ENCODE results near the gene MACF1. TPM values are rescaled to one million over a fixed set of nuclear protein-coding genes. Genes with fewer than 3 reads are reported as not detected.
"Not testable (repeated sequence)": the region's sequence is repeated elsewhere in the genome, so short reads cannot be mapped to it uniquely, and the experiment has no call there.

The MACF1 gene
- polyA plus RNA-seq, 10 donors, result 194 to 362 (median 246) TPM

- not testable (repeated sequence) for DNase-seq
Observed at GRCh38 chr1:39510570-39511186, 306.2 kb downstream of the MACF1 start.

GRCh38 chr1:39511477-39511876 is 307.0 kb downstream of the MACF1 start:
- not testable (repeated sequence) for DNase-seq

- DNase-seq, result not testable (repeated sequence)
Observed at GRCh38 chr1:39512234-39512847, 307.8 kb downstream of the MACF1 start.

GRCh38 chr1:39514710-39515124 is 310.2 kb downstream of the MACF1 start:
- not testable (repeated sequence) for DNase-seq

- DNase-seq, result not testable (repeated sequence)
Observed at GRCh38 chr1:39515131-39516086, 310.9 kb downstream of the MACF1 start.

DNA sequence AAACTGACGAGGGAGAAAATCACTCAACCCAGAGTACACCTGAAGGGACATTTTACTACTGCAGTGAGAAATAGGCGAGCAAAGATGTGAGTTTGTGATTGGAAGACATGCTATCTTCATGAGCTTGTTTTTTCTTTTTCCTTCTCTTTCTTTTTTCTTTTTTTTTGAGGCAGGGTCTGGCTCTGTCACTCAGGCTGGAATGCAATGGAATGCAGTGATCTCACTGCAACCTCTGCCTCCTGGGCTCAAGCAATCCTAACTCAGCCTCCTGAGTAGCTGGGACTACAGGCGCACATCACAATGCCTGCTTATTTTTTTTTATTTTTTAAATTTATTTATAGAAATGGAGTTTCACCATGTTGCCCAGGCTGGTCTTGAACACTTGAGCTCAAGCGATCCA is 312.3 kb downstream of the MACF1 start:
- DNase-seq, result not testable (repeated sequence)

GRCh38 chr1:39517936-39518335 is 313.4 kb downstream of the MACF1 start:
- DNase-seq, result not testable (repeated sequence)

- not testable (repeated sequence) for DNase-seq
Observed at GRCh38 chr1:39519376-39519775, 314.9 kb downstream of the MACF1 start.

GRCh38 chr1:39522221-39522620 is 317.7 kb downstream of the MACF1 start:
- not testable (repeated sequence) for DNase-seq

DNA sequence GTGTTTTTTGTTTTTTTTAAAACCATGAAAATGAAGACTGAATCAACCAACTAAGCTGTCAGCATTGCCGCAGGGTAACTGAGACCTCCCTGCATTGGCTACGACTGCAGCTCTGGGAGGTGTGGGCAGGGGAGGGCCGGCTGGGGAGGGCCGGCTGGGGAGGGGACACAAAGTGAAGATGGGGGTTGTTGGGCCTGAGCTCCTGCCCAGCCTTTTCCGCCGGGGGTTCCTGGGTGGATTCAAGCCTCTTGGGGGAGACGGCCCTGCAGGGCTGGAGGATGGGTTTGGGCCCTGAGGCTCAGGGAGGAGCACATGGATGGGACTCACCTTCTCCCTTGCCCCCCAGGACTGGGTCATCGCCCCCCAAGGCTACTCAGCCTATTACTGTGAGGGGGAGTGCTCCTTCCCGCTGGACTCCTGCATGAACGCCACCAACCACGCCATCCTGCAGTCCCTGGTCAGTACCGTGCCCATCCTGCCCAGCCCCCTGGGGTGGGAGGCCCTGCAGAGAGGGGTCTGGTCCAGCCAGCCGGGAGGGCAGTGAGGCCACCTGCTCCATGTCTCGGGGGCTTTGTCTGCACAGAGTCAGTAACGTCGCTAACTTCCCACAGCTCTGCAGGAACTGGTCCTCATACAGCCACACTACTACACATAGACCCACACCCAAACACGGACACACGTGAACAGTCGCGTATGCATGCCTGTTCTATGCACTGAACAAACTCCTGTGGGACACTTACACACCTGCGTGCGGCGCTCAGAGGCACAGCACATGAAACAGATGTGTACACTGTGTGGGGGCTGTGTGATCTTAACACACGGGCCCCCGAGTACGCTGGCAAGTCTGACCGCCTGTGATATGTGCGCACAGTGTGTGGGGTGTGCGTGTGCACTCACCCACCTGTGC is 318.4 kb downstream of the MACF1 start:
- DNase-seq, result no peak

GRCh38 chr1:39524171-39524570 is 319.7 kb downstream of the MACF1 start:
- no peak for DNase-seq

GRCh38 chr1:39524591-39525365 is 320.3 kb downstream of the MACF1 start:
- DNase-seq, result no peak

- no peak for DNase-seq
Observed at GRCh38 chr1:39525366-39526165, 321.1 kb downstream of the MACF1 start.

DNA sequence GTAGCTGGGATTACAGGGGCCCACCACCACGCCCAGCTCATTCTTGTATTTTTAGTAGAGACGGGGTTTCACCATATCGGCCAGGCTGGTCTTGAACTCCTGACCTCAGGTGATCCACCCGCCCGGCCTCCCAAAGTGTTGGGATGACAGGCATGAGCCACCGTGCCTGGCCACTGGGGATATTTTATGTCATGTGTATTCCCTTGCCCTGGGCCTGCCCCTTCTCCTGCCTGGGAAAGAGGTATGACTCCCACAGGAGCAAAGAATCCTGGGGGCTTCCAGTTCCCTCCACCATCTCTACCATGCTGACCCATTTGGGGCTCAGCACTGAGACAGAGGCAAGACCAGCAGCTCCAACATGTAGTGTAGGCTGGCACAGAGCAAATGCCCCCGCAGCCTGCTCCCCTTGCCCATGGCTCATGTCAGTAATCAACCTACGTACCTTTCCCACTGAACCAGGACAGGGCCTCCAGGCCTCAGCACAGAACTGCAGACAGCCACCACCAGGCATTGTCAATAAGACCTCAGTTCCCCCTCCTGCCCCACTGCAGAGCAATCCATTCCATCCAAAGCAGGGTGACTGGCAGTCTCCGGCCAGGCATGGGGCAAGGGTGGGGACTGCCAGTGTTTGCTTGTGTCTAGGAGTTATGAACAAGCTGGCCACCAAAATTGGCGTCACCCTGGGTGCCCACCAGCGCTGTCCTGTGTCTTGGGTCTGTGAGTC is 322.1 kb downstream of the MACF1 start:
- DNase-seq, result no peak

- not testable (repeated sequence) for DNase-seq
Observed at GRCh38 chr1:39527190-39527579, 322.7 kb downstream of the MACF1 start.

GRCh38 chr1:39528082-39528481 is 323.6 kb downstream of the MACF1 start:
- DNase-seq, result no peak

GRCh38 chr1:39529901-39530535 is 325.5 kb downstream of the MACF1 start:
- DNase-seq, result no peak

- DNase-seq, result no peak
Observed at GRCh38 chr1:39531526-39531925, 327.0 kb downstream of the MACF1 start.

Data from muscle of back (tissue), 11 donors.